ENCODE measurements around the gene BOLL. TPM values are rescaled to one million over a fixed set of nuclear protein-coding genes. Genes with fewer than 3 reads are reported as not detected.

The BOLL gene
- total RNA-seq, 2 donors from 2014 or later, result not detected

DNA sequence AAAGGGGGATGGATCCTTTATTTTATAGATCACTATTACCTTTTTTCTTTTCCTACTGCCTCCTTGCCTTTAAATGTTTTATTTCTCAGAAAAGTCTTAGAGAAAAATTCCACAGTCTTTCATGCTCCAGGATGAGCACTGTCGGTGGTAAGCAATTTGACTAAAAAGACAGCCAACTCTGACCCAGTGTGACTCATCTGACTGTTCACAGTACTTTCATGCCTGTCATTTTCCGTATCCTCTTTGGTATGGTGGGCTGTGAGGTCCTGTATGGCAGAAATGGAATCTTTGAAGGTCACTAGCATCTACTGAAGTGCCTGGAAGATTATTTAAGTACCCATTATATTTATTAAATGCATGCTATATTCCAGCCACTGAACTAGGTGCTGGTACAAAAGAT, 107.6 kb downstream of the BOLL start:
- 77 to 81% methylated on average over 2 of the region's 2 CpGs for WGBS, 2 donors
- ATAC-seq, result no peak
- no peak for TF ChIP-seq POLR2A (IDR thresholded peaks at IDR 0.05)
- TF ChIP-seq, protein P1, sequence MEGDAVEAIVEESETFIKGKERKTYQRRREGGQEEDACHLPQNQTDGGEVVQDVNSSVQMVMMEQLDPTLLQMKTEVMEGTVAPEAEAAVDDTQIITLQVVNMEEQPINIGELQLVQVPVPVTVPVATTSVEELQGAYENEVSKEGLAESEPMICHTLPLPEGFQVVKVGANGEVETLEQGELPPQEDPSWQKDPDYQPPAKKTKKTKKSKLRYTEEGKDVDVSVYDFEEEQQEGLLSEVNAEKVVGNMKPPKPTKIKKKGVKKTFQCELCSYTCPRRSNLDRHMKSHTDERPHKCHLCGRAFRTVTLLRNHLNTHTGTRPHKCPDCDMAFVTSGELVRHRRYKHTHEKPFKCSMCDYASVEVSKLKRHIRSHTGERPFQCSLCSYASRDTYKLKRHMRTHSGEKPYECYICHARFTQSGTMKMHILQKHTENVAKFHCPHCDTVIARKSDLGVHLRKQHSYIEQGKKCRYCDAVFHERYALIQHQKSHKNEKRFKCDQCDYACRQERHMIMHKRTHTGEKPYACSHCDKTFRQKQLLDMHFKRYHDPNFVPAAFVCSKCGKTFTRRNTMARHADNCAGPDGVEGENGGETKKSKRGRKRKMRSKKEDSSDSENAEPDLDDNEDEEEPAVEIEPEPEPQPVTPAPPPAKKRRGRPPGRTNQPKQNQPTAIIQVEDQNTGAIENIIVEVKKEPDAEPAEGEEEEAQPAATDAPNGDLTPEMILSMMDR (IDR thresholded peaks at IDR 0.05), result no peak
- intact Hi-C loops (cut with DNase I), result no loop called here
- H3K9me3 ChIP-seq, result no peaks in the 10 kb centered on the region
- H3K27me3 ChIP-seq, result no peaks in the 10 kb centered on the region
- H3K27ac ChIP-seq, result no peak overlapping the region
- no peaks in the 10 kb centered on the region for H3K4me1 ChIP-seq
- H3K36me3 ChIP-seq (replicated peaks in 1 of 2; ENCODE audit: insufficient read depth in 1 of 2, low read depth in 2 of 2), result no peaks in the 10 kb centered on the region
- DNase-seq, result no peak
- no peak overlapping the region for H3K4me3 ChIP-seq

DNA sequence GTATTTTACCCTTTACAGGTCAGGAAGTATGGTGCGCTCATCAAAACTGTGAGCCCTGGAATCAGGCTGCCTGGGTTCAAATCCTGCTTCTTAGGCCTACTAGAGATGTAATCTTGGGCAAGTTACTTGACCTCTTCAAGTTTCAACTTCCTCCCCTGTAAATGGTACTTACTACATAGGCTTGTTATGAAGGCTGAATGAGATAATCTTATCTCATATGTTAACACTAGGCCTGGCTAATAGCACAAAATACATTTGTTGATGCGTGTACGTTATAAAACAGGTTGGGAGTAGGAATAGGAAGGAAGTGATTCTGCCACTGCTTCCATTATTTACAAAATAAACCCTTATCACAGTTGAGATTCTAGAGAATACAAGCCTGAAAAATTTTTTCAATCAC, 108.1 kb downstream of the BOLL start:
- Histone ChIP-seq H3K9me3 (no peaks in the 10 kb centered on the region), H3K4me1 (no peaks in the 10 kb centered on the region), H3K27ac (no peak overlapping the region), H3K4me3 (no peak overlapping the region), H3K36me3 (replicated peaks in 1 of 2; ENCODE audit: insufficient read depth in 1 of 2, low read depth in 2 of 2) (no peaks in the 10 kb centered on the region), H3K27me3 (no peaks in the 10 kb centered on the region)
- DNase-seq, result no peak
- WGBS, 2 donors, result 69 to 76% methylated on average over 3 of the region's 3 CpGs
- intact Hi-C loops (cut with DNase I), result no loop called here
- TF ChIP-seq, protein P1 (IDR thresholded peaks at IDR 0.05), result no peak
- TF ChIP-seq POLR2A (IDR thresholded peaks at IDR 0.05), result no peak
- no peak for ATAC-seq

Other genes with a start within 250 kb of the BOLL start
- 10 to 100 TPM in 1 of 2 donors, 1 to 10 TPM in 1; 1.3 to 11.9 TPM for gene RFTN2, start 109.7 kb downstream of the BOLL start, total RNA-seq
- gene MARS2, start 80.0 kb downstream of the BOLL start, total RNA-seq, result 10 to 100 TPM in 1 of 2 donors, 1 to 10 TPM in 1; 6.5 to 12.2 TPM
- 1 to 10 TPM; 2.0 to 2.9 TPM for gene PLCL1, start 19.3 kb upstream of the BOLL start, total RNA-seq